ENCODE data around the gene SPON1. TPM values are rescaled to one million over a fixed set of nuclear protein-coding genes. Genes with fewer than 3 reads are reported as not detected.

SPON1 gene
- total RNA-seq, 2 donors from 2014 or later: 9.3 to 26.7 TPM

- ATAC-seq (no peak), DNase-seq (no peak)
- Histone ChIP-seq H3K9me3 (peaks cover 0 to 6% (median 0%) of the 10 kb centered on the region in 3 donors), H3K4me3 (no peak overlapping the region), H3K4me1 (no peaks in the 10 kb centered on the region), H3K27ac (no peak overlapping the region), H3K36me3 (replicated peaks in 1 of 2; ENCODE audit: insufficient read depth in 1 of 2, low read depth in 2 of 2) (no peaks in the 10 kb centered on the region), H3K27me3 (no peaks in the 10 kb centered on the region)
- 80 to 84% methylated on average over 3 of the region's 3 CpGs for WGBS, 2 donors
- intact Hi-C loops (cut with DNase I): no loop called here
- TF ChIP-seq POLR2A (IDR thresholded peaks at IDR 0.05) (no peak), CTCF (IDR thresholded peaks at IDR 0.05) (no peak)
Measured at GRCh38 chr11:14124350-14124749, 161.8 kb downstream of the SPON1 start.

- no peak for TF ChIP-seq CTCF (IDR thresholded peaks at IDR 0.05)
- TF ChIP-seq POLR2A (IDR thresholded peaks at IDR 0.05): no peak
- no peaks in the 10 kb centered on the region for H3K4me1 ChIP-seq
- no peak overlapping the region for H3K27ac ChIP-seq
- intact Hi-C loops (cut with DNase I): no loop called here
- DNase-seq (no peak), ATAC-seq (no peak)
- peaks cover 0 to 6% (median 0%) of the 10 kb centered on the region in 3 donors for H3K9me3 ChIP-seq
- H3K4me3 ChIP-seq: no peak overlapping the region
- H3K36me3 ChIP-seq (replicated peaks in 1 of 2; ENCODE audit: insufficient read depth in 1 of 2, low read depth in 2 of 2): no peaks in the 10 kb centered on the region
- 85 to 89% methylated on average over 3 of the region's 3 CpGs for WGBS, 2 donors
- no peaks in the 10 kb centered on the region for H3K27me3 ChIP-seq
Measured at GRCh38 chr11:14124886-14125285, 162.4 kb downstream of the SPON1 start.

GRCh38 chr11:14125529-14125928 lies 163.0 kb downstream of the SPON1 start:
- Histone ChIP-seq H3K9me3 (peaks cover 0 to 6% (median 0%) of the 10 kb centered on the region in 3 donors), H3K4me3 (no peak overlapping the region), H3K27ac (no peak overlapping the region), H3K4me1 (no peaks in the 10 kb centered on the region), H3K36me3 (replicated peaks in 1 of 2; ENCODE audit: insufficient read depth in 1 of 2, low read depth in 2 of 2) (no peaks in the 10 kb centered on the region), H3K27me3 (no peaks in the 10 kb centered on the region)
- 87 to 88% methylated on average over 2 of the region's 2 CpGs for WGBS, 2 donors
- DNase-seq (no peak), ATAC-seq (no peak)
- no peak for TF ChIP-seq POLR2A (IDR thresholded peaks at IDR 0.05)
- no peak for TF ChIP-seq CTCF (IDR thresholded peaks at IDR 0.05)
- intact Hi-C loops (cut with DNase I): no loop called here

- ATAC-seq (no peak), DNase-seq (no peak)
- H3K36me3 ChIP-seq (replicated peaks in 1 of 2; ENCODE audit: insufficient read depth in 1 of 2, low read depth in 2 of 2): no peaks in the 10 kb centered on the region
- intact Hi-C loops (cut with DNase I): no loop called here
- no peak overlapping the region for H3K4me3 ChIP-seq
- peaks cover 0 to 6% (median 0%) of the 10 kb centered on the region in 3 donors for H3K9me3 ChIP-seq
- no peak overlapping the region for H3K27ac ChIP-seq
- no peaks in the 10 kb centered on the region for H3K27me3 ChIP-seq
- TF ChIP-seq CTCF (IDR thresholded peaks at IDR 0.05): no peak
- TF ChIP-seq POLR2A (IDR thresholded peaks at IDR 0.05): no peak
- no peaks in the 10 kb centered on the region for H3K4me1 ChIP-seq
- 60 to 68% methylated on average over 4 of the region's 4 CpGs for WGBS, 2 donors
Measured at GRCh38 chr11:14127679-14128078, 165.2 kb downstream of the SPON1 start.

GRCh38 chr11:14132312-14132711 lies 169.8 kb downstream of the SPON1 start:
- no peak overlapping the region for H3K27ac ChIP-seq
- no peaks in the 10 kb centered on the region for H3K4me1 ChIP-seq
- DNase-seq: no peak
- no peak overlapping the region for H3K4me3 ChIP-seq
- no peaks in the 10 kb centered on the region for H3K36me3 ChIP-seq (replicated peaks in 1 of 2; ENCODE audit: insufficient read depth in 1 of 2, low read depth in 2 of 2)
- 69 to 70% methylated on average over 4 of the region's 4 CpGs for WGBS, 2 donors
- no peak for ATAC-seq
- intact Hi-C loops (cut with DNase I): no loop called here
- no peak for TF ChIP-seq CTCF (IDR thresholded peaks at IDR 0.05)
- TF ChIP-seq POLR2A (IDR thresholded peaks at IDR 0.05): no peak
- no peaks in the 10 kb centered on the region for H3K27me3 ChIP-seq
- peaks cover 0 to 6% (median 0%) of the 10 kb centered on the region in 3 donors for H3K9me3 ChIP-seq
